HUES64 (cell line): ENCODE results near the gene PPP5C.
"Not testable (repeated sequence)": the region's sequence is repeated elsewhere in the genome, so short reads cannot be mapped to it uniquely, and the experiment has no call there.

ENCODE experiments used
- H3K27ac ChIP-seq: 2 replicates; pipeline ENCODE4 v1.7.0; 2013; ENCODE audit warnings: low read depth, low read length, inconsistent platforms
- H3K27me3 ChIP-seq: 2 replicates; pipeline ENCODE4 v1.6.1; 2013; ENCODE audit warnings: mild to moderate bottlenecking, low read length; ENCODE audit not compliant: insufficient read depth
- H3K36me3 ChIP-seq: 2 replicates; pipeline ENCODE4 v1.6.1; 2013; ENCODE audit warnings: mild to moderate bottlenecking, low read length; ENCODE audit not compliant: insufficient read depth
- H3K4me1 ChIP-seq: 2 replicates; pipeline ENCODE4 v1.6.1; 2013; ENCODE audit warnings: mild to moderate bottlenecking, low read length, moderate library complexity; ENCODE audit not compliant: insufficient read depth
- H3K4me3 ChIP-seq: 2 replicates; pipeline ENCODE4 v1.5.1; 2013; ENCODE audit warnings: mild to moderate bottlenecking, low read length, moderate library complexity
- H3K9ac ChIP-seq: 2 replicates; pipeline ENCODE4 v1.6.1; 2013; ENCODE audit warnings: mild to moderate bottlenecking, low read depth, low read length
- H3K9me3 ChIP-seq: 2 replicates; pipeline ENCODE4 v1.6.1; 2013; ENCODE audit warnings: low read depth, low read length; ENCODE audit not compliant: insufficient read depth
- WGBS: fragments of 150-250, 120-280 bp; methylation state at CpG from one replicate; pipeline ENCODE4 v1.1.7; 2013; ENCODE audit warnings: missing lambda C conversion rate; 5-methylcytosine and 5-hydroxymethylcytosine counted together

PPP5C gene

DNA sequence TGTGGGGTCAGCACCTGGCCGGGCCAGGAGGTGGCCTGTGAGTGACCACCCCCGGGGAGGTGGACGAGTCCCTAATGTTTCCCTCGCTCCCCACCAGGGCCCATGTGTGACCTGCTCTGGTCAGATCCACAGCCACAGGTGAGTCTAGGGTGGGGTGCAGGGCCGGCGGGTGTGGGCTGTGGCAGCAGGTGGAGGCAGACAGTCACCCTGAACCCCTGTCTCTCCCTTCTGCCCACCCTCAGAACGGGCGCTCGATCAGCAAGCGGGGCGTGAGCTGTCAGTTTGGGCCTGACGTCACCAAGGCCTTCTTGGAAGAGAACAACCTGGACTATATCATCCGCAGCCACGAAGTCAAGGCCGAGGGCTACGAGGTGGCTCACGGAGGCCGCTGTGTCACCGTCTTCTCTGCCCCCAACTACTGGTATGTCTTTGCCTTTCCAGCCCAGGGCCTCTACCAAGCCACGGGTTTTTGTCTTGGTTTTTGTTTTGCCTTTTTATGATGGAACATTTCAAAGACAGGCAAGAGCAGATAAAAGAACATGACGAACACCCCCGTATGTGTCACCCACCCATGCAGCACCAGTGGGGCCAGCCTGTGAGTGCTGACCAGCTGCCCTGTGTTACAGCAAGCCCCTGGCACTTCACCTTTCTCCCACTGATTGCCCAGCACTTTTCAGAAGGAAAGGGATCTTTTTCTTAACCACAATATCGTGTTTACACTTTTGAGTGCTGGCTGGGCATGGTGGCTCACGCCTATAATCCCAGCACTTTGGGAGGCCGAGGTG is 41.6 kb downstream of the PPP5C start:
- WGBS: 93% methylated on average over 25 of the region's 25 CpGs
- no peaks in the 10 kb centered on the region for H3K4me1 ChIP-seq
- no peak overlapping the region for H3K27ac ChIP-seq
- no peaks in the 10 kb centered on the region for H3K27me3 ChIP-seq
- no peak overlapping the region for H3K9ac ChIP-seq
- H3K9me3 ChIP-seq: 0 out of 2 replicates have a peak, but pooled peaks cover 3% of the 10 kb centered on the region
- H3K36me3 ChIP-seq: peaks cover 87% of the 10 kb centered on the region
- no peak overlapping the region for H3K4me3 ChIP-seq

DNA sequence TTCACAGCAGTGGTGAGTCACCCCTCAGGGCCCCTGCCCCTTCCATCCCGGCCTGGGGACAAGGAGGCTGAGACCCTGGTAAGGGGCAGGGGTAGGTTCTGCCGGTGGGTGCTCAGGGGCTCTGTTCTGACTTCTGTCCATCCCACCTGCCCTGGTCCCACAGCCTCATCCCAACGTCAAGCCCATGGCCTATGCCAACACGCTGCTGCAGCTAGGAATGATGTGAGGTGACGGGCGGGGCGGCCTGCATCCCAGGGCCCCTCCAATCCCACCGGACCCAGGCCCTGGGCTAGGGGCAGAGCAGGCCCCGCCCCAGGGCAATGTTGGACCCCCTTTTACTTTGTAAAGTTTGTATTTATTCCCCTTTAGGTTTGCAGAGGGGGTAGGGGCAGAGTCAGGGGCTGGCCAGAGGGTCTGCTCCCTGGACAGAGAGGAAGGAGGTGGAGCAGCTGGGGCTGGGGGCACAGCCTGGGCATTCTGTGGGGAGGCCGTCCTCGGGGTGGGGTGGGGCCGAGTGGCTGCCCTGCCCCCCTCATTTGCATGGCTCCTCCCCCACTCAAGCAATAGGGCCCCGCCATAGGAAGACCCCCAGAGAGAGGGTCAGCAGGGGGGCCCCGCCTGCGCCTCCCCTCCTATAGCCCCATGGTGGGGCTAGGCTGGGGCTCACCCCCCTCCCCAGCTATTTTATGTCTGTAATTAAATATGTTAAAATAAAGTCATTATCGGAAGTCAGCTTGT is 43.4 kb downstream of the PPP5C start:
- H3K36me3 ChIP-seq: peaks cover 69% of the 10 kb centered on the region
- H3K4me3 ChIP-seq: no peak overlapping the region
- WGBS: 92% methylated on average over 15 of the region's 16 CpGs
- 0 out of 2 replicates have a peak, but pooled peaks cover 3% of the 10 kb centered on the region for H3K9me3 ChIP-seq
- H3K9ac ChIP-seq: no peak overlapping the region
- H3K27ac ChIP-seq: no peak overlapping the region
- no peaks in the 10 kb centered on the region for H3K4me1 ChIP-seq
- no peaks in the 10 kb centered on the region for H3K27me3 ChIP-seq

DNA sequence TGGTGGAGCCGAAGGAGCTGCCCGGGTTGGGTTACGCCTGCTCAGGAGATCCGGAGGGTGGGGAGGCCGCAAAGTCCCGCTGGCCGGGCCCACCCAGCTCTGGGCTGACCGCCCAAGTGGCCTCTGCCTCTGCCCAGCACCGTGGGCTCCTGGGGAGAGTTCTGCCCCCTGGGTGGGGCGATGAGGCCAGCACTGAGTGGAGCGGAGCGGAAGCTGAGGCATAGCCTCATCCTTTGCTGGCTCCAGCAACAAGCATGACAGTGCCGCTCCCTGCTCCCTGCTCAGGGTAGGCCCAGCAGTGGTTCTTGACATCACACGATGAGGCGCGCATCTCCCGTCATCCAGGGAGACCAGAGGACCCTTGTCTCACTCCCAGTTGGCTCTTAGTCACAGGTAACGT is 44.0 kb downstream of the PPP5C start:
- WGBS: 95% methylated on average over 18 of the region's 18 CpGs
- no peak overlapping the region for H3K27ac ChIP-seq
- 0 out of 2 replicates have a peak, but pooled peaks cover 3% of the 10 kb centered on the region for H3K9me3 ChIP-seq
- H3K36me3 ChIP-seq: peaks cover 66% of the 10 kb centered on the region
- H3K4me1 ChIP-seq: no peaks in the 10 kb centered on the region
- H3K4me3 ChIP-seq: no peak overlapping the region
- H3K27me3 ChIP-seq: no peaks in the 10 kb centered on the region
- H3K9ac ChIP-seq: no peak overlapping the region

DNA sequence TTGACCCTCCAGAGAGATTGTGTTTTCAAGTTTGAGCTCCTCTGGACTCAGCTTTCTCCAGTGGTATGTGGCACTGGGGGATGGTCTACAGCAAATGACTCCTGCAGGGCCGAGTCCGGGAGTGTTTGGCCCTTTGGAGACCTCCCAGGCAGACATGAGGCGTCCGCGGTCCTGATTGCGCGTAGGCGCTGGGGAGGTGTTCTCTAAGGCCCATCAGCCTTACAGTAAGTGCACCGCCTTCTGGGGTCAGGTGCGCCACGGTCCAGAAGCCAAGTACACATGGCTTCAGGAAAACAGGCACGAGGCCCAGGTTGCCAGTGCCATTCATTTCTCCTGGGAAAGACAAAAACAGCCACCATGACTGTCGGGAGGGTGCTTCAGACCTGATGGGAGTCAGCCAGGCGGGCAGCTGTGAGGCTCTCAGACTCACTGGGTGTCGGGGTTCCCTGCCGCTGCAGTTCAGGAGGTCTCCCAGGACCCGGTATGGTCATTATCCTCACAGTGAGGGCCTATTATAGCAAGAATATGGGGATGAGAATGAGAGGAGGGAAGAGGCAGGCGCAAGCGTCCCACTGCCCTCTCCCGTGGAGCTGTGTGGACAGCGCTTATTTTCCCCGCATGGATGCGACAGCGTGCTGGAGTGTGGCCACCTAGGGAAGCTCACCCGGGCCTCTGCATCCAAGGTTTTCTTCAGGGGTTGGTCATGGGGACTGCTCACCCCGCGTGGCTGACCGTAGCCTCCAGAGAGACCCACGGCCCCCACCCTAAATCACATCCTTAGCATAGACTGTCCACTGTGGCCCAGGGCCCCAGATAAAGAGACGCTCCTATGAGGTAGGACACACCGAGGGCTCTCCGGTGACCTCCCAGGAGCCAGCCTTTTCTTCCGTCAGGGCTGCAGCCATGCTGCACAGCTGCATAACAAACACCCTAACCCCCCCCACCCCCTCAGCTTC is 44.7 kb downstream of the PPP5C start:
- H3K9ac ChIP-seq: no peak overlapping the region
- peaks cover 60% of the 10 kb centered on the region for H3K36me3 ChIP-seq
- H3K9me3 ChIP-seq: 0 out of 2 replicates have a peak, but pooled peaks cover 3% of the 10 kb centered on the region
- H3K4me3 ChIP-seq: no peak overlapping the region
- no peaks in the 10 kb centered on the region for H3K27me3 ChIP-seq
- peak overlapping the region; percentile 18; the same call in 1 of the 2 replicates for H3K27ac ChIP-seq
- 93% methylated on average over 33 of the region's 33 CpGs for WGBS
- H3K4me1 ChIP-seq: no peaks in the 10 kb centered on the region

DNA sequence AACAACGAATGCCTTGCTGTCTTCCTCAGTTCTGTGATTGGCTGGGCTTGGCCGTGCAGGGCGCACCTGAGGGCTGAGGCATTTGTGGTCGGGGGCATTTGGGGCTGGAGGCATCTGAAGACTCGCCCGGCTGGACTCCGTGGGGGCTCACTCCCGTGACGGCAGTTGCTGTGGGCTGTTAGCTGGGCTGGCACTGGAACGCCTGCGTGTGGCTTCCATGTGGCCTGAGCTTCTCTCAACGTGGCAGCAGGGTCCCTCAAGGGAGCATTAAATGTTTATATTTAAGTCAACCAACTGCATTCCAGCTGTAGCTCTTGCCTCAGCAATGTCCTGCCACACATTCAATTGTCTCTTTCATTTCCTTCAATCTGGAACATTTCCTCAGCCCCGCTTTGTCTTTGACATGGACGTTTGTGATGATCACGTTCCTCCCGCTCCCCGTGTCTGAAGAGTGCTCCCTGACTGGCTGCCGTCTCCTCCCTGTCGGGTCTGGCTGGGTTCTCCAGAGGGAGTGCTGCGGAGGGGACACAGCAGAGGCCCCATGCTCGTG is 45.4 kb downstream of the PPP5C start:
- H3K9ac ChIP-seq: no peak overlapping the region
- 0 out of 2 replicates have a peak, but pooled peaks cover 3% of the 10 kb centered on the region for H3K9me3 ChIP-seq
- 89% methylated on average over 20 of the region's 21 CpGs for WGBS
- H3K36me3 ChIP-seq: peaks cover 52% of the 10 kb centered on the region
- no peaks in the 10 kb centered on the region for H3K4me1 ChIP-seq
- H3K27ac ChIP-seq: no peak overlapping the region
- no peaks in the 10 kb centered on the region for H3K27me3 ChIP-seq
- H3K4me3 ChIP-seq: no peak overlapping the region

DNA sequence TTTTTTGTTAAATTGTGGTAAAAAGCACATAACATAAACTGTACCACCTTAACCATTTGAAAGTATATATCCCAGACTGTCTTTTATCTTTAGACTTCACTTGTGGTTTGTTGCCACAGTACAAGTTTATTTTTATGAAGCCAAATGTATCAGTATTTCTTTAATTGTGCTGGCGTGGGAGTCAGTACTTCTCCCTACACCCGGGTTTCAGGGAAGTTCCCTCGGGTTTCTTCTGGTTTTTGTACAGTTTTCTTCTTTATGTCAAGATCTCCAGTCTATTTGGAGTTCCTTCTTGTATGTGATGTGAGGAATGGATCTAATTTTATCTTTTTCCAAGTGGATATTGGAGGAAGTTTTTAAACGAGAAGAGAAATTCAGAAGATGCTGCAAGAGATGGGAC is 46.0 kb downstream of the PPP5C start:
- Histone ChIP-seq H3K4me3 (no peak overlapping the region), H3K4me1 (no peaks in the 10 kb centered on the region; the same call in 1 of the 2 replicates), H3K36me3 (peaks cover 47% of the 10 kb centered on the region)

DNA sequence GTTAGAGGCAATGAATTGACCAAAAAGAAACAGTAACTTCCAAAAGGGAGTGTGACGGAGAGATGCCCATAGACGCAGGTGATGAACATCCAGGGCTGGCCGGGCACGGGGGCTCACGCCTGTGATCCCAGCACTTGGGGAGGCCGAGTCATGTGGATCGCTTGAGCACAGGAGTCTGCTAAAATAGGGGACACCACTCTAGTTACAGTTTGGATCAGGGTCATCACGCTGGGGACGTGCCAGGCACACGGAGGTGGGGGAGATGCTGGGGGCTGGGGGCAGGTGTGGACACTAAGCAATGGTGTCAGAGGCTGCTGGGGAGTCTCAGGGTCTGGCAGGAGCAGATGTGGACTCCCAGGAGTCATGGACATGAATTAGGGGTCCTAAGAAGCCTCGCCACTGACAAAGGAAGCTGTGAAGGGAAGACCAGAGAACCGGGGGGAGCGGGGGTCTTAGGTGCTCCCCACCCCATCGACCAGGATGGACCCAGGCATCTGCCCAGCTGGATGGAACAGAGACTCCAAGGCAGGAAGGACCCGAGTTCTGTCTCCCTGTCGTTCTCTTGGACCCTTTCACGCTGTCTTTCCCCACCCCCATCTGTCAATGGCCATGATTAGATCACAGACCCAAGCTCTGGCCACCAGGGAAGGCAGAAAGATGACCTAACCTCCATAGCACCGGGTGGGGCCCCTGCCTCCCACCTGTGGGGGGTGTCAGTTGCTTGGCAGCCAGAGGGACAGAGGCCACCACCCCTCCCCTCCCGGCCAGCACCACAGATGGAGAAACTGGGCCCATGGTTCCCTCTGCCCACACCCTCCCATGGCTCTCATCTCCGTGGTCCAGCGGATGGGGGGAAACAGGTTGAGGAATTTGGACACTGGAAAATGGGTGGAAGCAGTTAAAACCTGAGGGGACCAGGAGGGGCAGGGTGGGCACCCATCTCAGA is 46.8 kb downstream of the PPP5C start:
- H3K4me1 ChIP-seq: no peaks in the 10 kb centered on the region; the same call in 1 of the 2 replicates
- 78% methylated on average over 20 of the region's 21 CpGs for WGBS
- no peaks in the 10 kb centered on the region for H3K27me3 ChIP-seq
- no peak overlapping the region for H3K9ac ChIP-seq
- no peak overlapping the region for H3K4me3 ChIP-seq
- peaks cover 38% of the 10 kb centered on the region for H3K36me3 ChIP-seq
- 0 out of 2 replicates have a peak, but pooled peaks cover 3% of the 10 kb centered on the region for H3K9me3 ChIP-seq
- H3K27ac ChIP-seq: no peak overlapping the region

More for the DNA sequence above, 46.0 kb downstream of the PPP5C start:
- Histone ChIP-seq H3K27me3 (no peaks in the 10 kb centered on the region), H3K9me3 (0 out of 2 replicates have a peak, but pooled peaks cover 3% of the 10 kb centered on the region), H3K9ac (no peak overlapping the region), H3K27ac (no peak overlapping the region)
- 87% methylated on average over 4 of the region's 4 CpGs for WGBS

DNA sequence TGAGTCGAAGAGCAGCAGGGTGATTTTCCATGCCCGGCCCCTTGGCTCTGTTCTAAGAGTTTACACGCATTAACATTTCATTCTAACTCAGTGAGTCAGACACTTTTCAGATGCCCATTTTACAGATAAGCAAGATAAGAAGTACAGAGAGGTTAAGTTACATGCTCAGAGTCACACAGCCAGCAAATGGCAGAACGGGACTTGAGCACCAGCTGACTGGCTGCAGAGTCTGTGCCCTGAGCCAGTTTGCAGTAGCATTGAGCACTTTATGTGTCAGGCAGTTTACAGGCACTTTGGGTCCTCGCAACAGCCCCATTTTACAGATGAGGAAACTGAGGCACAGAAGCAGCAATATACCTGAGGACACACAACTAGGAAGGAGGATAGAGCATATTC is 47.5 kb downstream of the PPP5C start:
- Histone ChIP-seq H3K4me1 (no peaks in the 10 kb centered on the region; the same call in 1 of the 2 replicates), H3K4me3 (no peak overlapping the region), H3K27me3 (no peaks in the 10 kb centered on the region), H3K9me3 (0 out of 2 replicates have a peak, but pooled peaks cover 2% of the 10 kb centered on the region), H3K9ac (no peak overlapping the region), H3K27ac (no peak overlapping the region), H3K36me3 (peaks cover 32% of the 10 kb centered on the region)
- WGBS: 84% methylated on average over 5 of the region's 5 CpGs

DNA sequence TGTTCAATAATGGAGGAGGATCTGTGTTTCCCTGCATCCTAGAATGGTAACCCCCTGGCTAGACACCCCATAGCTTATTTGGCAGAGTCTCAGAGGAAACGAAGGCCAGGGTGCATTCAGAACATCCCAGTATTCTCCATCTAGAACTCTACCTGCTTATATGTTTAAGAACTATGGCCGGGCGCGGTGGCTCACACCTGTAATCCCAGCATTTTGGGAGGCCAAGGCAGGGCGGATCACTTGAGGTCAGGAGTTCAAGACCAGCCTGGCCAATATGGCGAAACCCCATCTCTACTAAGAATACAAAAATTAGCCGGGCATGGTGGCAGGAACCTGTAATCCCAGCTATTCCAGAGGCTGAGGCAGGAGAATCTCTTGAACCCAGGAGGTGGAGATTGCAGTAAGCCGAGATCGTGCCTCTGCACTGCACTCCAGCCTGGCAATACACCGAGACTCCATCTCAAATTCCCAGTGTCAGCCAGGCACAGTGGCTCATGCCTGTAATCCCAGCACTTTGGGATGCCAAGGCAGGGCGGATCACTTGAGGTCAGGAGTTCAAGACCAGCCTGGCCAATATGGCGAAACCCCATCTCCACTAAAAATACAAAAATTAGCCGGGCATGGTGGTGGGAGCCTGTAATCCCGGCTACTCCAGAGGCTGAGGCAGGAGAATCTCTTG is 51.1 kb downstream of the PPP5C start:
- WGBS: 93% methylated on average over 14 of the region's 14 CpGs

More for the DNA sequence above, 51.1 kb downstream of the PPP5C start:
- H3K9ac ChIP-seq, H3K36me3 ChIP-seq, H3K9me3 ChIP-seq, H3K4me3 ChIP-seq, H3K27me3 ChIP-seq, H3K27ac ChIP-seq, H3K4me1 ChIP-seq: not testable (repeated sequence)
